ENCODE measurements around the gene OR8H1. TPM values are rescaled to one million over a fixed set of nuclear protein-coding genes. Genes with fewer than 3 reads are reported as not detected.

OR8H1 gene
- total RNA-seq: not detected in 2 replicates

GRCh38 chr11:56292154-56292553 lies at the start of gene OR8H1:
Gene OR8H1, minus strand, starts transcription at chr11:56292254. Its CDS starts 1,192 bp downstream, at chr11:56291062.

GRCh38 chr11:56314844-56315243 lies 22.8 kb upstream of the OR8H1 start, which contains the start of gene OR8K3:
Gene OR8K3, plus strand, starts transcription at chr11:56315144. Its CDS starts 3,163 bp downstream, at chr11:56318307.

GRCh38 chr11:56273854-56274253 lies 18.2 kb downstream of the OR8H1 start, which contains the start of gene OR5T1:
Gene OR5T1, plus strand, starts transcription at chr11:56274154. Its CDS starts 1,485 bp downstream, at chr11:56275639.

GRCh38 chr11:56251954-56252353 lies 40.1 kb downstream of the OR8H1 start, which contains the start of gene OR5T3:
Gene OR5T3, plus strand, starts transcription at chr11:56252254. Its CDS starts 0 bp downstream, at chr11:56252254.

Other genes with a start within 250 kb of the OR8H1 start
- not detected in 2 replicates for gene OR8I2, start 198.9 kb downstream of the OR8H1 start, total RNA-seq
- not detected in 2 replicates for gene OR8H2, start 188.6 kb downstream of the OR8H1 start, total RNA-seq
- not detected in 2 replicates for gene OR8H3, start 169.9 kb downstream of the OR8H1 start, total RNA-seq
- gene OR8J3, start 152.1 kb downstream of the OR8H1 start, total RNA-seq: not detected in 2 replicates
- not detected in 2 replicates for gene OR8K5, start 131.9 kb downstream of the OR8H1 start, total RNA-seq
- not detected in 2 replicates for gene OR5J2, start 115.6 kb downstream of the OR8H1 start, total RNA-seq
- not detected in 2 replicates for gene OR5T2, start 58.0 kb downstream of the OR8H1 start, total RNA-seq
- not detected in 2 replicates for gene OR5T3, start 40.0 kb downstream of the OR8H1 start, total RNA-seq
- not detected in 2 replicates for gene OR5T1, start 18.1 kb downstream of the OR8H1 start, total RNA-seq
- not detected in 2 replicates for gene OR8K3, start 22.9 kb upstream of the OR8H1 start, total RNA-seq
- not detected in 2 replicates for gene OR8K1, start 53.8 kb upstream of the OR8H1 start, total RNA-seq
- not detected in 2 replicates for gene OR8J1, start 62.0 kb upstream of the OR8H1 start, total RNA-seq
- gene OR8U1, start 83.4 kb upstream of the OR8H1 start, total RNA-seq: not detected in 2 replicates
- not detected in 2 replicates for gene OR5AL1, start 120.4 kb upstream of the OR8H1 start, total RNA-seq
- gene OR5M3, start 181.1 kb upstream of the OR8H1 start, total RNA-seq: not detected in 2 replicates
- not detected in 2 replicates for gene OR5M8, start 199.1 kb upstream of the OR8H1 start, total RNA-seq

Data from placental pericyte (primary cell).